Measurements from ENCODE around the gene IQCF6.
"Not testable (repeated sequence)": the region's sequence is repeated elsewhere in the genome, so short reads cannot be mapped to it uniquely, and the experiment has no call there.

The IQCF6 gene

DNA sequence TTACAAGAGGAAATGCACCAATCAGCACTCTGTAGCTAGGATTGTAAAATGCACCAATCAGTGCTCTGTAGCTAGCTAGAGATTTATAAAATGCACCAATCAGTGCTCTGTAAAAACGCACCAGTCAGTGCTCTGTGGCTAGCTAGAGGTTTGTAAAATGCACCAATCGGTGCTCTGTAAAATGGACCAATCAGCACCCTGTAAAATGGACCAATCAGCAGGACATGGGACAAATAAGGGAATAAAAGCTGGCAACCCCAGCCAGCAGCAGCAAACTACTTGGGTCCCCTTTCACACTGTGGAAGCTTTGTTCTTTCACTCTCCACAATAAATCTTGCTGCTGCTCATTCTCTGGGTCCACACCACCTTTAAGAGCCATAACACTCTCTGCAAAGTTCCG, 36.7 kb downstream of the IQCF6 start:
- H3K27me3 ChIP-seq (ENCODE audit: control insufficient read depth in 1 of 2, insufficient read depth in 2 of 2, low read length in 2 of 2); H3K9me3 ChIP-seq (ENCODE audit: control insufficient read depth in 1 of 2, low read length in 2 of 2); H3K4me3 ChIP-seq (ENCODE audit: low read depth in 1 of 2, low read length in 2 of 2); H3K36me3 ChIP-seq (ENCODE audit: control insufficient read depth in 1 of 2, insufficient read depth in 2 of 2, low read length in 2 of 2); H3K27ac ChIP-seq (ENCODE audit: low read depth, low read length); H3K4me1 ChIP-seq (ENCODE audit: control insufficient read depth in 1 of 2, insufficient read depth in 2 of 2, low read length in 2 of 2); H3K9ac ChIP-seq (ENCODE audit: low read depth in 1 of 2, low read length in 2 of 2): not testable (repeated sequence)

DNA sequence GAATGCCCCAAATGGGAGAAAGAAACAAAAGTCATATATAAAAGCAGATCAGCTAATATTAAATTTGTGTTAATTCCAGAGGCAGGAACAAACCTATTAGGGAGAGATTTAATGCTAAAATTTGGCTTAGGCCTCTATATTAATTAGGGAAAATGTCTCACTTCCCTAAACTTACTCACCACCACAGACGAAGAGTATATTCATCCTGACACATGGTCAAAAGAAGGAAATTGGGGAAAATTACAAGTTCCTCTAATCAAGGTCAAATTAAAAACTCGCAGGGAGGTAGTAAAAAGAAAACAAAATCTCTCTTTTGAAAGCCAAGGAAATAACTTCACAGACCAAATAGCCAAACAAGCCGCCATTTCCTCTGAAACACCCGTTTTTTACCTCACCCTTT, 39.9 kb downstream of the IQCF6 start:
- Histone ChIP-seq H3K9ac (ENCODE audit: low read depth in 1 of 2, low read length in 2 of 2) (no peak overlapping the region), H3K4me1 (ENCODE audit: control insufficient read depth in 1 of 2, insufficient read depth in 2 of 2, low read length in 2 of 2) (no peaks in the 10 kb centered on the region), H3K27ac (ENCODE audit: low read depth, low read length) (no peak overlapping the region), H3K36me3 (ENCODE audit: control insufficient read depth in 1 of 2, insufficient read depth in 2 of 2, low read length in 2 of 2) (no peaks in the 10 kb centered on the region), H3K9me3 (ENCODE audit: control insufficient read depth in 1 of 2, low read length in 2 of 2) (no peaks in the 10 kb centered on the region), H3K4me3 (ENCODE audit: low read depth in 1 of 2, low read length in 2 of 2) (no peak overlapping the region), H3K27me3 (ENCODE audit: control insufficient read depth in 1 of 2, insufficient read depth in 2 of 2, low read length in 2 of 2) (peaks cover 0 to 3% of the 10 kb centered on the region in 2 donors)

DNA sequence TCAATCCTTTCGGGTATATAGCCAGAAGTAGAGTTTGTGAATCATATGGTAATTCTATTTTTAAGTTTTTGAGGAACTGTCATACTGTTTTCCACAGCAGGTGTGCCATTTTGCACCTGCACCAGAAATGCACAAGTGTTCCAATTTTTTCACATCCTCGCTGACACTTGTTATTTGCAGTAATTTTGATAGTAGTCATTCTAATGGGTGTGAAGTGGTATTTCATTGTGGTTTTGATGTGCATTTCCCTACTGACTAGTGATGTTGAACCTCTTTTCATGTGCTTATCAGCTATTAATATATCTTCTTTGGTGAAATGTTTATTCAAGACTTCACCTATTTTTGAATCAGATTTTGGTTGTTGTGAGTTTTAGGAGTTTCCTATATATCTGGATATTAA, 43.1 kb downstream of the IQCF6 start:
- no peaks in the 10 kb centered on the region for H3K36me3 ChIP-seq (ENCODE audit: control insufficient read depth in 1 of 2, insufficient read depth in 2 of 2, low read length in 2 of 2)
- H3K4me3 ChIP-seq (ENCODE audit: low read depth in 1 of 2, low read length in 2 of 2) = no peak overlapping the region
- no peak overlapping the region for H3K27ac ChIP-seq (ENCODE audit: low read depth, low read length)
- no peaks in the 10 kb centered on the region for H3K4me1 ChIP-seq (ENCODE audit: control insufficient read depth in 1 of 2, insufficient read depth in 2 of 2, low read length in 2 of 2)
- no peaks in the 10 kb centered on the region for H3K9me3 ChIP-seq (ENCODE audit: control insufficient read depth in 1 of 2, low read length in 2 of 2)
- peaks cover 0 to 3% of the 10 kb centered on the region in 2 donors for H3K27me3 ChIP-seq (ENCODE audit: control insufficient read depth in 1 of 2, insufficient read depth in 2 of 2, low read length in 2 of 2)
- H3K9ac ChIP-seq (ENCODE audit: low read depth in 1 of 2, low read length in 2 of 2) = no peak overlapping the region

DNA sequence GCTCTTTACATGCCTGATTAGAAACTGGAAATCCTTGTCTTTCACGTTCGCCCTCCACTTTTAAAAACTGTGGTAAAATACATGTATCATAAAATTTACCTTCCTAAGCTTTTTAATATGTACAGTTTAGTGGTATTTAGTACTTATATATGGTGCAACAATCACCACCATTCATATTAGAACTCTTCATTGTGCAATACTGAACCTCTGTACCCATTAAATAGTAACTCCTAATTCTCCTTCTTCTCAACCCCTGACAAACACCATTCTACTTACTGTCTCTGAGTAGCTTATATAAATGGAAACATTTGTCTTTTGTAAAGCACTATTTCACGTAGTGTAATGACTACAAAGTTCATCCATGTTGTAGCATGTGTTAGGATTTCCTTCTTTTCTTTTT, 44.0 kb downstream of the IQCF6 start:
- Histone ChIP-seq H3K4me1 (ENCODE audit: control insufficient read depth in 1 of 2, insufficient read depth in 2 of 2, low read length in 2 of 2) (no peaks in the 10 kb centered on the region), H3K36me3 (ENCODE audit: control insufficient read depth in 1 of 2, insufficient read depth in 2 of 2, low read length in 2 of 2) (no peaks in the 10 kb centered on the region), H3K27ac (ENCODE audit: low read depth, low read length) (no peak overlapping the region), H3K4me3 (ENCODE audit: low read depth in 1 of 2, low read length in 2 of 2) (no peak overlapping the region), H3K9me3 (ENCODE audit: control insufficient read depth in 1 of 2, low read length in 2 of 2) (no peaks in the 10 kb centered on the region), H3K27me3 (ENCODE audit: control insufficient read depth in 1 of 2, insufficient read depth in 2 of 2, low read length in 2 of 2) (peaks cover 0 to 3% of the 10 kb centered on the region in 2 donors), H3K9ac (ENCODE audit: low read depth in 1 of 2, low read length in 2 of 2) (no peak overlapping the region)

DNA sequence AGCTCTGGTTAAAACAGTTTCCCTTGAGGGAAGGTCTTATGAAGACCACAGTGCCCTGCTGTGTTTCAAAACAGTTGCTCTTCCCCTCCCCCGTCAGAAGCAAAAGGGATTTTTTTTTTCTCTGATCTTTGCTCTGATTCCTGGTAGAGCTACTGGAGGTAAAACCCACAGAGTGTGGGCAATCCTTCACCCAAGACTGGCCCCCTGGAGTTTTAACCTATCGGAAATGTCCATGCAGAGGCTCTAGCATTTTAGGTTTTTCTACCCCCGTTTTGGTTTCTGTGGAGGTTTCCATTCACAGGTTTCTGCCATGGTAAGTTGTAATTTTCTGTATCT, 44.5 kb downstream of the IQCF6 start:
- Histone ChIP-seq H3K4me3 (ENCODE audit: low read depth in 1 of 2, low read length in 2 of 2) (no peak overlapping the region), H3K9ac (ENCODE audit: low read depth in 1 of 2, low read length in 2 of 2) (no peak overlapping the region), H3K4me1 (ENCODE audit: control insufficient read depth in 1 of 2, insufficient read depth in 2 of 2, low read length in 2 of 2) (no peaks in the 10 kb centered on the region), H3K9me3 (ENCODE audit: control insufficient read depth in 1 of 2, low read length in 2 of 2) (no peaks in the 10 kb centered on the region), H3K27me3 (ENCODE audit: control insufficient read depth in 1 of 2, insufficient read depth in 2 of 2, low read length in 2 of 2) (peaks cover 0 to 3% of the 10 kb centered on the region in 2 donors), H3K27ac (ENCODE audit: low read depth, low read length) (no peak overlapping the region), H3K36me3 (ENCODE audit: control insufficient read depth in 1 of 2, insufficient read depth in 2 of 2, low read length in 2 of 2) (no peaks in the 10 kb centered on the region)

DNA sequence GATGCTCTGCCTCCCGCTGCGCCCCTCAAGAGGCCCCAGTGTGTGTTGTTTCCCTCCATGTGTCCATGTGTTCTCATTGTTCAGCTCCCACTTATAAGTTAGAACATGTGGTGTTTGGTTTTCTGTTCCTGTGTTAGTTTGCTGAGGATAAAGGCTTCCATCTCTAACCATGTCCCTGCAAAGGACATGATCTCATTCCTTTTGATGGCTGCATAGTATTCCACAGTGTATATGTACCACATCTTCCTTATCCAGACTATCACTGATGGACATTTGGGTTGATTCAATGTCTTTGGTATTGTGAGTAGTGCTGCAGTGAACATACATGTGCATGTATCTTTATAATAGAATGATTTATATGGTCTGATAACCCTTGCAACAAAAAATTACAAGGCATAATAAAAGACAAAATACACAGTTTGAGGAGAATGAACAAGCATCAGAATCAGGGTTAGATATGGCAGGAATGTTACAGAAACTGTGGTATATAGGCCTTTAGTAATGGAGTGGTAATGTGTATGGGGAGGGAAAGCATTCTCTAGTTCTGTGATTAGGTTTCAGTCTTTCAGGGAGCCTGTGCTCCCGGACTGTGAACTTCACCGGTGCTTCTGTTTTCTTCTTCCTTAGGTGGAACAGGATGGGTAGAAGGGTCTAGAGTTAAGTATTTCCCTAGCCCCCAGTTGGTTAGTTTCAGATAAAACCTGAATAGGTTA, 45.0 kb downstream of the IQCF6 start:
- H3K4me3 ChIP-seq (ENCODE audit: low read depth in 1 of 2, low read length in 2 of 2) = no peak overlapping the region
- no peaks in the 10 kb centered on the region for H3K36me3 ChIP-seq (ENCODE audit: control insufficient read depth in 1 of 2, insufficient read depth in 2 of 2, low read length in 2 of 2)
- no peaks in the 10 kb centered on the region for H3K9me3 ChIP-seq (ENCODE audit: control insufficient read depth in 1 of 2, low read length in 2 of 2)
- no peak overlapping the region for H3K9ac ChIP-seq (ENCODE audit: low read depth in 1 of 2, low read length in 2 of 2)
- H3K27me3 ChIP-seq (ENCODE audit: control insufficient read depth in 1 of 2, insufficient read depth in 2 of 2, low read length in 2 of 2) = peaks cover 0 to 3% of the 10 kb centered on the region in 2 donors
- H3K4me1 ChIP-seq (ENCODE audit: control insufficient read depth in 1 of 2, insufficient read depth in 2 of 2, low read length in 2 of 2) = no peaks in the 10 kb centered on the region
- no peak overlapping the region for H3K27ac ChIP-seq (ENCODE audit: low read depth, low read length)

DNA sequence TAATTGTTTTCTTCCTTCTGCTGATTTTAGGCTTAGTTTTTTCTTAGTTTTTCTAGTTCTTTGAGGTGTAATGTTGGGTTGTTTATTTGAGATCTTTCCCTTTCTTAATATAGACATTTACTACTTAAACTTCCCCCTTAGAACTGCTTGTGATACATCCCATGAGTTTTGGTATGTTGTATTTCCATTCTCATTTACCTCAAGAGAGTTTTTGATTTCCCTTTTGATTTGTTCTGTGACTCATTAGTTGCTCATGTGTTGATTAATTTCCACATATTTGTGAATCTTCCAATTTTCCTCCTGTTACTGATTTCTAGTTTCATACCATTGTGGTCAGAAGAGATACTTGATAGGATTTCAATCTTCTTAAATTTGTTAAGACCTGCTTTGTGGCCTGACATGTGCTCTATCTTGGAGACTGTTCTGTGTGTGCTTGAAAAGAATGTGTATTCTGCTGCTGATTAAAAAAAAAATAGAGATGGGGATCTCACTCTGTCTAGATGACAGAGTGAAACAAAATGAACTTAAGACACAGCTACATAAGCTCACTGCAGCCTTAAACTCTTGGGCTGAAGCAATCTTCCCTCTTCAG, 49.9 kb downstream of the IQCF6 start:
- Histone ChIP-seq H3K27ac (ENCODE audit: low read depth, low read length) (no peak overlapping the region), H3K4me1 (ENCODE audit: control insufficient read depth in 1 of 2, insufficient read depth in 2 of 2, low read length in 2 of 2) (no peaks in the 10 kb centered on the region)

More for the DNA sequence above, 49.9 kb downstream of the IQCF6 start:
- H3K36me3 ChIP-seq (ENCODE audit: control insufficient read depth in 1 of 2, insufficient read depth in 2 of 2, low read length in 2 of 2) = no peaks in the 10 kb centered on the region
- no peak overlapping the region for H3K4me3 ChIP-seq (ENCODE audit: low read depth in 1 of 2, low read length in 2 of 2)
- H3K9me3 ChIP-seq (ENCODE audit: control insufficient read depth in 1 of 2, low read length in 2 of 2) = no peaks in the 10 kb centered on the region
- H3K9ac ChIP-seq (ENCODE audit: low read depth in 1 of 2, low read length in 2 of 2) = no peak overlapping the region
- no peaks in the 10 kb centered on the region for H3K27me3 ChIP-seq (ENCODE audit: control insufficient read depth in 1 of 2, insufficient read depth in 2 of 2, low read length in 2 of 2)

Measured in duodenal mucosa (tissue), 2 donors.